GM12878 (cell line): Measurements from ENCODE around the gene P4HA2.

ENCODE experiments used
- ATF2 ChIP-seq: IDR thresholded peaks from 2 replicates; pipeline ENCODE4 v1.6.1; 2012; ENCODE audit warnings: low read length, inconsistent platforms
- CHD4 ChIP-seq: fragments of 200-600 bp; sonication (generic); IDR thresholded peaks from 2 replicates; pipeline ENCODE4 v1.6.1; 2016; ENCODE audit warnings: mild to moderate bottlenecking
- MYC ChIP-seq: IDR thresholded peaks from 2 replicates; pipeline ENCODE4 v1.6.1; 2011; ENCODE audit warnings: mild to moderate bottlenecking, low read length, moderate library complexity, inconsistent platforms; ENCODE audit not compliant: insufficient read depth, insufficient replicate concordance, insufficient read length, severe bottlenecking
- NRF1 ChIP-seq: conservative IDR thresholded peaks from 2 replicates; pipeline ENCODE4 v1.6.1; 2011; ENCODE audit warnings: mild to moderate bottlenecking, low read depth, low read length, improper control_type of control experiment
- SMC3 ChIP-seq: IDR thresholded peaks from 2 replicates; pipeline ENCODE4 v1.6.1; 2011; ENCODE audit warnings: low read length, improper control_type of control experiment, borderline replicate concordance
- SP1 ChIP-seq: IDR thresholded peaks from one replicate; pipeline ENCODE4 v1.6.1; 2011; ENCODE audit warnings: low read depth, low read length
- ZNF207 ChIP-seq: fragments of 450-650 bp; IDR thresholded peaks from 2 replicates; pipeline ENCODE4 v1.6.1; 2014; ENCODE audit warnings: antibody characterized with exemption, mild to moderate bottlenecking, borderline replicate concordance
- TF ChIP-seq, protein P1 (sequence below): IDR thresholded peaks from 2 replicates; pipeline ENCODE4 v1.6.1; 2011; ENCODE audit warnings: low read depth, mild to moderate bottlenecking, low read length, moderate library complexity, borderline replicate concordance; ENCODE audit errors: extremely low read depth

DNA sequence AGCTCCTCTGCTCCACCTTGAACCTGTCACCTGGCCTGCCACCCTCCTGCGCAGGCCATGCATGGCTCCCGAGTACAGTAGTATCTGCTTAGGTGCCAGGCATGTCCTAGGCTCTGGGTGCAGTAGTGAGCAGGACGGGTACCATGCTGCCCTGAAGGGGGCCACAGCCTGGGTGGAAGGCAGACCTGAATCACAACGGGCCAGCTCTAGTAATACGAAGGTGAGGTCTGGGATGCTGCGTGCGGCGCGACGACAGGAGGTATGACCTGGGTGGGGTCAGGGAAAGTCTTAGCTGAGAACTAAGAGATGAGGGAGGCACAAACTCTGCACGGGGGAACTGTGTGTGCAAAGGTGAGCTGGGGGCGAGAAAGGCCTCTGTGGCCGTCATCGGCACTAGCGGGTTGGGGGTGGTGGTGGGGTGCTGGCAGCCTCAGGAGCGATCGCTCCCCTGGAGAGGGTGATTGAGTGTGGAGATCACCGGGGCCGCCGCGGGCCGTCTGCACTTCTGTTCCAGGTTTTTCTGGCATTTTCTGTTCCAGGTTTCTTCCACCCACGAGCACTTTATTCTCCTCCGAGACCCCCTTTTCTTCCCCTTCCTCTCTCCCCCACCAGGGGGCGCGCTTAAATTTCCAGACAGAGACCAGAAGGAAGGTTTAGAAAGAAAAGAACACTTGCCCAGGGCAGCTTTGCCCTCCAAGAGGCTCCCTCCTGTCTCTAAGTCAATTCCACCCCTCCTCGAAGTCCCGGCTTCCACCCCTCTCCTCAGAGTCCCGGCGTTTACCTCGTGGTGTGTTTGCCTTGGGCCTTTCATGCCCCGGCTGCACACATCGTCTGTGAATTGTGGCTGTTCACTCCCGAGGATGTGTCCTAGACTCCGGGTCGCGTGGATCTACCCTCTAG, 44.9 kb upstream of the P4HA2 start:
- TF ChIP-seq ZNF207 (no peak), ATF2 (no peak), SP1 (no peak), MYC (no peak), NRF1 (no peak), SMC3 (peak; percentile 49; the same call in 1 of the 2 replicates), CHD4 (no peak)
- TF ChIP-seq, protein P1, sequence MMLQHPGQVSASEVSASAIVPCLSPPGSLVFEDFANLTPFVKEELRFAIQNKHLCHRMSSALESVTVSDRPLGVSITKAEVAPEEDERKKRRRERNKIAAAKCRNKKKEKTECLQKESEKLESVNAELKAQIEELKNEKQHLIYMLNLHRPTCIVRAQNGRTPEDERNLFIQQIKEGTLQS: no peak
